OCI-LY3 (cell line): ENCODE measurements around the gene TMCC3.

ENCODE experiments used
- H2AFZ ChIP-seq: fragments of 200-600, 300-600 bp; shearing (Covaris generic); 2 replicates; pipeline ENCODE4 v1.6.0; 2014; ENCODE audit warnings: antibody characterized with exemption, low read depth, low read length
- H3K27ac ChIP-seq: fragments of 200-600, 300-600 bp; sonication (generic); 2 replicates; pipeline ENCODE4 v1.5.1; 2014; ENCODE audit warnings: mild to moderate bottlenecking, low read length, moderate library complexity, mixed read lengths
- H3K27me3 ChIP-seq: fragments of 200-600, 300-600 bp; sonication (generic); 2 replicates; pipeline ENCODE4 v1.6.1; 2014; ENCODE audit warnings: low read depth, low read length, mixed read lengths
- H3K36me3 ChIP-seq: fragments of 200-600, 300-600 bp; sonication (generic); replicated peaks from 2 replicates; pipeline ENCODE3; 2014; ENCODE audit warnings: low read depth, low read length, mixed read lengths
- H3K4me1 ChIP-seq: fragments of 300-600, 200-600 bp; sonication (generic); 2 replicates; pipeline ENCODE4 v1.6.1; 2014; ENCODE audit warnings: low read length, mixed read lengths
- H3K4me2 ChIP-seq: fragments of 200-600, 300-600 bp; sonication (generic); 2 replicates; pipeline ENCODE4 v1.6.1; 2014; ENCODE audit warnings: low read length, mixed read lengths
- H3K4me3 ChIP-seq: fragments of 300-600, 200-600 bp; sonication (generic); 2 replicates; pipeline ENCODE4 v1.5.1; 2014; ENCODE audit warnings: antibody characterized with exemption, mild to moderate bottlenecking, low read length, moderate library complexity
- H3K79me2 ChIP-seq: fragments of 300-600, 200-600 bp; shearing (Covaris generic); 2 replicates; pipeline ENCODE4 v1.6.1; 2014; ENCODE audit warnings: mild to moderate bottlenecking, low read length, mixed read lengths
- H3K9ac ChIP-seq: fragments of 300-600, 200-600 bp; shearing (Covaris generic); 2 replicates; pipeline ENCODE4 v1.6.0; 2014; ENCODE audit warnings: mild to moderate bottlenecking, low read length, moderate library complexity
- H3K9me3 ChIP-seq: fragments of 200-600, 300-600 bp; shearing (Covaris generic); 2 replicates; pipeline ENCODE4 v1.6.1; 2014; ENCODE audit warnings: low read length, mixed read lengths; ENCODE audit not compliant: insufficient read depth
- H4K20me1 ChIP-seq: fragments of 200-600, 300-600 bp; sonication (generic); 2 replicates; pipeline ENCODE4 v1.6.1; 2016; ENCODE audit warnings: low read length, mixed read lengths; ENCODE audit not compliant: insufficient read depth
- CTCF ChIP-seq: fragments of 200-600, 300-600 bp; sonication (generic); IDR thresholded peaks from 2 replicates; pipeline ENCODE4 v1.5.1; 2014; ENCODE audit warnings: antibody characterized with exemption, low read length, low read depth
- EZH2phosphoT487 ChIP-seq: fragments of 200-600 bp; shearing (Covaris generic); IDR thresholded peaks from 2 replicates; pipeline ENCODE4 v1.6.1; 2018; ENCODE audit warnings: antibody characterized with exemption, mixed run types, low read depth

TMCC3 gene

DNA sequence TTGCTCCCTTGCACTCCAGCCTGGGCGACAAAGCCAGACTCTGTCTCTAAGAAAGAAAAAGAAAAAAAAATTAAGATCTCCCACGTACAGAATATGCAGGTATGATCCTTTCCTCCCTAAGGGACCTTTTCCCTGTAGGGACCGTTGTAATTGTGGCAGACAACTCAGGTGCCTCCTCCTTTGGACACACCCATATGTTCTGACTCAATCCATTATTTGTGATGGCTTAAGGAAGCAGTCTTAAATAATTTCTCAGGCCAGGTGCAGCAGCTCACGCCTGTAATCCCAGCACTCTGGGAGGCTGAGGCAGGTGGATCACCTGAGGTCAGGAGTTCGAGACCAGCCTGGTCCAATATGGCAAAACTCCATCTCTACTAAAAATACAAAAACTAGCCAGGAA is 53.1 kb downstream of the TMCC3 start:
- no peak overlapping the region for H3K27ac ChIP-seq
- no peak for TF ChIP-seq EZH2phosphoT487
- no peak for TF ChIP-seq CTCF

DNA sequence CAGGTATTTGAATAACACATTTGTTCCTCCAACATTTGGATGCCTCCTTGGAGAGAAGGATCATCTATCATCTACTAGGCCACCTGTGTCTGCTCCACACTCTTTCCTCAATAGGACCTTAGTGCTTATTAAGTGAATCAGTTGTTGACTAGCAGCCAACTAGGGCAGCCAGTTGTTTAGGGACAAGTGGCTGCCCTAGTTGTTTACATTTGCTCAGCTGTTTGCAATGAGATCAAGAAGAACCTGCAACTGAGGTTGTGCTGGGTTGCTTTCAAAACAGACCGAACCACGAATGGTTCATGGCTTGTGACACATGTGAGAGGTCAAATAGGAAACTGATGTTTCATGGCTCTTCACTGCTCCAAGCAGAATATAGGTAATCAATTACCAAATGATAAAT is 53.8 kb downstream of the TMCC3 start:
- H2AFZ ChIP-seq, result no peak overlapping the region
- no peaks in the 10 kb centered on the region for H4K20me1 ChIP-seq
- no peak overlapping the region for H3K4me3 ChIP-seq
- H3K4me2 ChIP-seq, result no peak overlapping the region
- no peaks in the 10 kb centered on the region for H3K79me2 ChIP-seq
- H3K27ac ChIP-seq, result no peak overlapping the region
- no peak for TF ChIP-seq EZH2phosphoT487
- no peak for TF ChIP-seq CTCF
- H3K36me3 ChIP-seq, result no peaks in the 10 kb centered on the region
- no peaks in the 10 kb centered on the region for H3K9me3 ChIP-seq
- no peak overlapping the region for H3K9ac ChIP-seq
- peaks cover 3% of the 10 kb centered on the region; the same call in 1 of the 2 replicates for H3K4me1 ChIP-seq
- H3K27me3 ChIP-seq, result no peaks in the 10 kb centered on the region

More for the DNA sequence above, 53.1 kb downstream of the TMCC3 start:
- no peaks in the 10 kb centered on the region for H3K36me3 ChIP-seq
- no peak overlapping the region for H3K9ac ChIP-seq
- no peaks in the 10 kb centered on the region for H3K79me2 ChIP-seq
- H3K9me3 ChIP-seq, result no peaks in the 10 kb centered on the region
- H4K20me1 ChIP-seq, result no peaks in the 10 kb centered on the region
- no peaks in the 10 kb centered on the region for H3K27me3 ChIP-seq
- H3K4me2 ChIP-seq, result no peak overlapping the region
- H3K4me3 ChIP-seq, result no peak overlapping the region
- no peak overlapping the region for H2AFZ ChIP-seq
- H3K4me1 ChIP-seq, result peaks cover 3% of the 10 kb centered on the region; the same call in 1 of the 2 replicates

DNA sequence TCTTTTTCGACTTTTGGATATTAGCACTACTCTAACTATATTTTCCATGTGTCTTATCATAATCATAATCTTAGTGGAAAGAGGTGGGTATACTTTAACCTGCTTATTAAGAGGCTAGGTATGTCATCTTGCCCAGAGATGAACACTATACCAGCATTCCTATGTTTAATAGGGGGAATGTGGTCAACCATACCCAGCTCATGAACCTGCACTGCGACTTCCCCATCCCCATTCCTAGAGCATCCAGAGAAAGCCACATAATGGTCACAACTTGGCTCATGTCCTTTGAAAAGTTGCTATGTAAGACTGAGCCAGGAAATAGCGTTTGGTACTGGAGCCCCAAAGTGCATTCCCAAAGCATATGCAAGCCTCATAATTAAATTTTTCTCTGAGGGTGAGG is 55.2 kb downstream of the TMCC3 start:
- no peaks in the 10 kb centered on the region for H3K27me3 ChIP-seq
- H3K4me1 ChIP-seq, result peaks cover 3% of the 10 kb centered on the region; the same call in 1 of the 2 replicates
- no peak overlapping the region for H3K9ac ChIP-seq
- H3K79me2 ChIP-seq, result no peaks in the 10 kb centered on the region
- H3K9me3 ChIP-seq, result no peaks in the 10 kb centered on the region
- no peak overlapping the region for H3K4me3 ChIP-seq
- no peak overlapping the region for H3K27ac ChIP-seq
- H3K4me2 ChIP-seq, result no peak overlapping the region
- H2AFZ ChIP-seq, result no peak overlapping the region
- no peaks in the 10 kb centered on the region for H3K36me3 ChIP-seq
- TF ChIP-seq EZH2phosphoT487, result no peak
- no peak for TF ChIP-seq CTCF
- no peaks in the 10 kb centered on the region for H4K20me1 ChIP-seq

GRCh38 chr12:94594443-94594825 is 55.9 kb downstream of the TMCC3 start:
- Histone ChIP-seq H3K9me3 (no peaks in the 10 kb centered on the region), H3K4me1 (peaks cover 3% of the 10 kb centered on the region; the same call in 1 of the 2 replicates), H3K4me2 (no peak overlapping the region), H3K27ac (no peak overlapping the region), H3K36me3 (no peaks in the 10 kb centered on the region), H4K20me1 (no peaks in the 10 kb centered on the region), H3K79me2 (no peaks in the 10 kb centered on the region), H3K4me3 (no peak overlapping the region), H3K27me3 (no peaks in the 10 kb centered on the region), H2AFZ (no peak overlapping the region), H3K9ac (no peak overlapping the region)
- no peak for TF ChIP-seq EZH2phosphoT487
- no peak for TF ChIP-seq CTCF
